Measurements from ENCODE around the gene LRRC74B.
A peak's percentile ranks its signal among the peaks of the same experiment; 100 is the strongest.

The LRRC74B gene

DNA sequence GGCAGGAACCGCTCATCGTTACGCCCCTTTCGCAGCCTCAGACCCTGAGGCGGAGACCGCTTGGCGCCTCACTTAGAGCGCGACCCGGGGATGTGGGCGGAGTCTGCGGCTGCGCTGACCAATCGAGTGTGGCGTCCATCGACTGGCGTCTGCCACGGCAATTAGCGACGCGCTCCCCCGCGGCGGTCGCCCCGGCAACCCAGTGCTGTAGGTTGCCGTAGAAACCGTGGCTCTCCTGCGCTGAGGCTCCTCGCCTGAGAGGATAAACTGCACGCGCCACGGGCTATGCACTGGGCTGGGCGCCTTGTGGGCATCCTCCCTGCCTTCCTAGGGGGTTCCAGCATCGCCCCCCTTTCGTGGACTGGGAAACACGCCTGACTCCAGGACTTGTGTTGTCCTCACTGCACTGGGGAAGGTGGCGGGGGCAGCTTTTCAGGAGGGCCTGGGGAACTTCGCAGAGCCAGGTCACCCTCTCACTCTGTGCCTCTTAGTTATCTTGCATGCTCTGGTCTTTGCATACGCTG, 31.5 kb upstream of the LRRC74B start:
- peak; percentile 97 for DNase-seq

DNA sequence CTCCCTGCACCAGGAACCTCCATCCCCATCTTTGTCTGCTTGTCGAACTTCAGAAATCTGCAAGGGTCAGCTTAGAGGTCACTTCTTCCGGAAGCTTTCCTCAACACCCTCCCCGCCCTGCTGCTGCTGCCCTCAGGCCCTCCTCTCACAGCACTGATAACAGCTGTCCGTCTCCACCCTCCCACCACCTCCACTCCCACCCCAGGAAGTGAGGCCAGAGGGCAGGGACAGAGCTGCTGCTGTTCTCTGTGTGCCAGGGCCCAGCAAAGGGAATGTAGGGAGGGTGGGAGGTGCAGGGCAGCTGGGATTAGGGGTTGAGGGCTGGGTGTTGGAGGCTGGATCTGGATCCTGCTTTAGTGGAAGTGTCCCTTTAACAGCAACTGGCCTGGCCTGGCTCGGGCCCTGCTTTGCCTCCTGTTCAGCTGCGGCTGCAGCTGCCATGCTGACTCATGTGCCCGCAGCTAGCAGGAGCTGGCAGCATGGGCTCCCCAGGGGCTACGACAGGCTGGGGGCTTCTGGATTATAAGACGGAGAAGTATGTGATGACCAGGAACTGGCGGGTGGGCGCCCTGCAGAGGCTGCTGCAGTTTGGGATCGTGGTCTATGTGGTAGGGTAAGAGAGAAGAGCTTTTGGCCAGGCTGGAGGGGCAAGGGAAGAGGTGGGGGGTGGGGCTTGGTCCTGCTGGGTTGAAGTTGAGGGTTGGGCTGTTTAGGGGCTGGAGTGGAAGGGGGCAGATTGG, 30.9 kb upstream of the LRRC74B start, which contains the start of gene P2RX6:
P2RX6 (plus strand) TSS at position 440 of the 740 bp plus-strand sequence; CDS start at position 450, 10 bp downstream.
- no peak for DNase-seq

DNA sequence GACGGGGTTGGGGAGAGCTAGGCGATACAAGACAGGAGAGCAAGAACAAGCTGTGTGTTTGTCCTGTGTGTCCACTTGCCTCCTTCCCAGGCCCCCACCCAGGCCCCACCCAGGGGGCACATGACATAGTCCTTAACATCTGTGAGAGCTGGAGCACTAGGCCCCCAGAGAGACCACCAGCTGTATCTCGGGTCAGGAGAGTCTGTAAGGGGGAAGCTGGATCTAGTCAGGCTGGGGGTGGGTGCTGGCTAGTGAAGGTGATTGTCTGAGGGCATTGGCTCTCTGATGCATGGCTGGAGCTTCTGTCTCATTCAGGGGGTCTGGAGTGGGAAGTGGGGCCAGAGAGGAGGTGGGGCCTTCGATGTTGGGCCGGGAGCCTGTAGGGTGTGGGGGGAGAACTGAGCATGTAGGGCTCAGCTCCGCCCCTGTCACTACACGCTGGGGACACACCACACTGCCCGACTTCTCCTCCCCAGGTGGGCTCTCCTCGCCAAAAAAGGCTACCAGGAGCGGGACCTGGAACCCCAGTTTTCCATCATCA, 30.2 kb upstream of the LRRC74B start:
- DNase-seq = no peak

DNA sequence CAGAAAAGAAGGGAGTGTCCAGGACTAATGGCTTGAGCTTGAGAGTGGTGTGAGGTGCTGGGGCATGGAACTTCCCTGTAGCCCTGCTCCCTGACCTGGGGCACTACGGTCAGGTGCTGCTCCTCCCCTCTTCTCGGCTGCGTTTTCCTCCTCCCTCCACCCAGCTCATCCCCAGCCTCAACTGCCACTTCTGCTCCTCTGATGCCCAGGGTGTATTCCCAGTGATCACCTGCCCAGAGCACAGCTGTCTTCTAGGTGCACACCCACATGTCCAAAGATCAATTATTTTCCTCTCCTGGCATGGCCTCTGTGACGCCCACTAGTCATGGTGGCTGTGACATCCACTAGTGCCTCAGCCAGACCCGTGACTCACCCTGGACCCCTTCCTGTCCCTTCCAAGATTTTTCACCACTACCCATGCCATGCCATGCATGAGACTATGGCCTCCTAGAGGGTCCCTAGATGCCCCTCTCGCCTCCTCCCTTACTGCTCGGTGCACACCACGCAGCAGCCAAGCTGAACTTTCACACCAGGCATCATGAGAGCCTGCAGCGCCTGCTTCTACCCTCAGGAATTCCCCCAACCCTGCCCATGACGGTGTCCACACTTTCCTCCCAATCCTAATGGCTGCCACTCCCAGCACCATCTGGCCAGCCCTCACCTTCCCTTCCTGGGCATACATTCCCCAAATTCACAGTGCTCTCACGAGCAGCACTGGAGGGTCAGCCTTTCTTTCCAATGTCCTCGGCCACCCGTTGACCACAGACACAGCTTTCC, 28.9 kb upstream of the LRRC74B start:
- no peak for DNase-seq

DNA sequence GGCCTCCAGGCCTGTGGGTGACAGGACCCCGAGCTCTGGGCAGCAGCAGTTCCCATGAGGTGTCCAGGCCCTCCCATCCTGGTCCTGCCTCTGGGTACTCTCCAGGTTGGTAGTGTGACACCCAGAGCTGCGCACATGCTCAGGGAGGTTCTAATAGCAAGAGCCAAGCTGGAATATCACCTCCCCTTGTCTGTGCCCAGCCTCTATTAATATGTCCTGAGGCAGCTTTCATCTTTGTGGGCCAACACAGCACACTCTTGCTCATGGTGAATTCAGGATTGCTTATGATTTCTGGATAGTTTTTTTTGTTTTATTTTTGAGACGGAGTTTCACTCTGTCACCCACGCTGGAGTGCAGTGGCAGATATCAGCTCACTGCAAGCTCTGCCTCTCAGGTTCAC, 27.4 kb upstream of the LRRC74B start:
- no peak for DNase-seq

DNA sequence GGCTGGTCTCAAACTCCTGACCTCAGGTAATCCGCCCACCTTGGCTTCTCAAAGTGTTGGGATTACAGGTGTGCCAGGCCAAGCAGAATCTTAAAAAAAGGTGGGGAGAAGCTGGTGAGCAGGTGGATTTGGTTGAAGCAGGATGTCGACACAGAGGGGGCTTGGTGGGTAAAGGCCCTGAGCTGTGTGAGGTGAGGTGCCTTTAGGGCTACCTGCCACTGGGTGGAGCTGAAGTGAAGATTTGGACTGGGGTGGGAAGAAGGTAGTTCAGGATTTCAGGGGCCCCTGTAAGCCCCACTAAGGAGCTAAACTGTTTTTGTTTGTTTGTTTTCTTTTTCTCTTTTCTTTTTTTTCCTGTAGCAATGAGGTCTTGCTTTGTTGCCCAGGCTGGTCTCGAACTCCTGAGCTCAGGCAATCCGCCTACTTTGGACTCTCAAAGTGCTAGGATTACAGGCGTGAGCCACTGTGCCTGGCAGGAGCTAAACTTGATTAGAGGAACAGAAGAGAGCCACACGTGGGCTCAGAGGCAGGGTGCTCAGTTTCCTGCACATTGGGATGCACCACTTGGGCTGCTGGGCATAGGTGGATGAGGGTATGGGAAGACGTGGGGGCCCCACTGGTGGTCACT, 24.8 kb upstream of the LRRC74B start:
- no peak for DNase-seq

DNA sequence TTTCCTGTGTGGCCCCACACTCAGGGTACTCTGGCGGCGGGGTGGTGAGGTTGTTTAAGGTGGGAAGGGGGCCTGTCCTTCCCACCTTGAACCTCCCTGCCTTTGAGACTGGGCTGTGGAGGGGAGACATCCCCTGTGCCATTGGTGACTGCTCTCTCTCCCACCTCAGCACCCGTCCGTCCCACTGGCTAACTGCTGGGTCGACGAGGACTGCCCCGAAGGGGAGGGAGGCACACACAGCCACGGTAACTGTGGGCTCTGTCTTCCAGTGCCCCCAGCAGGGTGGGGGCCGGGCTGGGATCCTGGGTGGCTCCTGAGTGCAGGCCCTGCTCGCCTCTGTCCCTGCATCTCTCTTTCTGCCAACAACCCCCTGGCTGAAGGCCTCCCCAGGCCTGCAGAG, 23.2 kb upstream of the LRRC74B start:
- no peak for DNase-seq

DNA sequence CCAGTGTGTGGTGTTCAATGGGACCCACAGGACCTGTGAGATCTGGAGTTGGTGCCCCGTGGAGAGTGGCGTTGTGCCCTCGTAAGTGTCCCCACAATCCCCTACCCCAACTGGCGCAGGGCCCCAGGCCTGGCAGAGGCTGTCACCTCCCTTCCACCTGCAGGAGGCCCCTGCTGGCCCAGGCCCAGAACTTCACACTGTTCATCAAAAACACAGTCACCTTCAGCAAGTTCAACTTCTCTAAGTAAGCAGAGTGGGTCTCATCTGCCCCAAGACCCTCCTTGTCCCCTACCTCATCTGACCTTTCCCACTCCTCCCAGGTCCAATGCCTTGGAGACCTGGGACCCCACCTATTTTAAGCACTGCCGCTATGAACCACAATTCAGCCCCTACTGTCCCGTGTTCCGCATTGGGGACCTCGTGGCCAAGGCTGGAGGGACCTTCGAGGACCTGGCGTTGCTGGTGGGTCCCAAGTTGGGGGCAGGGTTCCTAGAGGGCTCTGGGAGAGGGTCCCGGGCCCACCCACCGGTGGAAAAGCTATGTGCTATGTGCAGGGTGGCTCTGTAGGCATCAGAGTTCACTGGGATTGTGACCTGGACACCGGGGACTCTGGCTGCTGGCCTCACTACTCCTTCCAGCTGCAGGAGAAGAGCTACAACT, 22.7 kb upstream of the LRRC74B start:
- DNase-seq = no peak

DNA sequence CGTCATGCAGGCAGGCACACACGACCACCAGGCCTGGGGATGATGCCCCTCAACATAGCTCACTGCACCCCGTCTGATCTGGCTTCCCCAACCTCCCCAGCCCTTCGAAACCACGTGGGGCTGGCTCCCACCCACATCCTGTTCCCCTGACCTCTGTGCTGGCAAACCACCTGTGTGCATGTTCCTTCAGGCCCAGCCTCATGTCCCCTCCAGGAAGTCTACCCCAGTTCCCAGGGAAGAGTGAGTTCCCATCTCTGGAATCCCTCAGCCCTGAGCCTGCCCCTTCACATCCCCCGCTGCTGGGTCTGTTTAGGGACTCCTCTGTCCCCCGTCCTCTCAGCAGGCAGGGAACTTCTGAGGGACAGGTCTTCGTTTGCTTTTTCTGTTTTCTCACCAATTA, 20.5 kb upstream of the LRRC74B start:
- no peak for DNase-seq

DNA sequence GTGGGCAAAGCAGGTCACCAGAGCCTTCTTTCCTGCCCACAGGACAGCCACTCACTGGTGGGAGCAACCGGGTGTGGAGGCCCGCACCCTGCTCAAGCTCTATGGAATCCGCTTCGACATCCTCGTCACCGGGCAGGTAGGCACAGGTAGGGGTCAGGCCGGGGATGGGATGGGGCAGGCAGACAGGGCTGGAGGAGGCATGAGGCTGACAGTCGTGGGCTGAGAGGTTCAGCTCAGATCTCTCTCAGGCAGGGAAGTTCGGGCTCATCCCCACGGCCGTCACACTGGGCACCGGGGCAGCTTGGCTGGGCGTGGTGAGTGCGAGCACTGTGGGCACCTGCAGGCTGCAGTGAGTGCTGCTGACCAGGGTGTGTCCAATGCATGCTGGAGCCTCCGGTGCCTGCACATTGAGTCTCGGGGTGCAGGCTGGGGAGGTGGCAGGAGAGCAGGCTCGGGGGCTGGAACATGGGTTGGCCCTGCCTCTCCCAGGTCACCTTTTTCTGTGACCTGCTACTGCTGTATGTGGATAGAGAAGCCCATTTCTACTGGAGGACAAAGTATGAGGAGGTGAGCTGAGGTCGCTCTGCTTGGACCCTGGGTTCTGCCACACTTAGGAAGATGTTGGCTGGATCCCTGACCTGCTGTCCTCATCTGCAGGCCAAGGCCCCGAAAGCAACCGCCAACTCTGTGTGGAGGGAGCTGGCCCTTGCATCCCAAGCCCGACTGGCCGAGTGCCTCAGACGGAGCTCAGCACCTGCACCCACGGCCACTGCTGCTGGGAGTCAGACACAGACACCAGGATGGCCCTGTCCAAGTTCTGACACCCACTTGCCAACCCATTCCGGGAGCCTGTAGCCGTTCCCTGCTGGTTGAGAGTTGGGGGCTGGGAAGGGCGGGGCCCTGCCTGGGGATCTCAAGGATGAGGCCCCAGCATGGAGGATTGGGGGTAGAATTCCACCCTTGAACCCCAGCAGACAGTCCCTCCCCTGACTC, 19.7 kb upstream of the LRRC74B start:
- DNase-seq = no peak

DNA sequence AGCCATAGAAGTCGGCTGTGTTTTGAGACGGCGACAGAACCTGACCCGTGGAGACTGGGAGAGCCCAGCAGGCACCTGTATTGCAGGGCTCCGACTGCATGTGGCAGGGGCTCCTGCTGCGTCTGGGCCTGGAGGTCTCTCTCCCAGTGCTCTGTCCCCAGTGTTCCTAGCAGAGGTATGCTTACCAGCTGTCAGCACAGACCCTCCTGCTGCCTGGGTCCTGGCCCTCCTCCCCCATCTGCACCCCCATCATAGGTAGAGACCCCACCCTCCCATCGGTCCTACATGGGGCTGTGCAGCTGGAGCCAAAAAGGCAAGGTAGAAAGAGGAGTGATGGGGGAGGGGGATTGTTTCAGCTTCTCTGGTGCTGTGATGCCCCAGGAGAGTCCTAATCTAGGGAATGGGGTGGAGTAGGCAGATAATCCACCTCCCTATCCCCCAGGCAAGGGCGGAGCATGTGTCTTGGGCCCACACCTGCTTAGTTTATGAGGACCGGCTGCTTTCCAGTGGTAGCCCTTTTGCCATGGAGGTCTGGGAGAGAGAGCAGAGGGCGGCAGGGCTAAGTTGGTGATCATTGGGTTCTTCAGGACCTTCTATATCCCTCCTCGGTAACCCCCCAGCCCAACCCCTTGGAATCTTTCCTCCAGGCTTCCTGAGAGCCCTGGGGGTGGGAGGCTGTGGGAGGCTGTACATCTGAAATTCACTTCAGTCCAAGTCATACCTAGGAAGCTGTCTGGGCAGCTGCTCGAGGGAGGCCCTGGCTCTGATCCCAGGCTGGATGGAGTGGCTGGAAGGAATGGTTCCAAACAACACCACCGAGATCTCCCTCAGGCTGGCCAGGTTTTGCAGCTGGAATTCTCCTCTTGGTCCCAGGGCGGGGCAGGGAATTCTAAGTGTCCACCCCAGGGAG, 18.7 kb upstream of the LRRC74B start:
- DNase-seq = peak; percentile 65

DNA sequence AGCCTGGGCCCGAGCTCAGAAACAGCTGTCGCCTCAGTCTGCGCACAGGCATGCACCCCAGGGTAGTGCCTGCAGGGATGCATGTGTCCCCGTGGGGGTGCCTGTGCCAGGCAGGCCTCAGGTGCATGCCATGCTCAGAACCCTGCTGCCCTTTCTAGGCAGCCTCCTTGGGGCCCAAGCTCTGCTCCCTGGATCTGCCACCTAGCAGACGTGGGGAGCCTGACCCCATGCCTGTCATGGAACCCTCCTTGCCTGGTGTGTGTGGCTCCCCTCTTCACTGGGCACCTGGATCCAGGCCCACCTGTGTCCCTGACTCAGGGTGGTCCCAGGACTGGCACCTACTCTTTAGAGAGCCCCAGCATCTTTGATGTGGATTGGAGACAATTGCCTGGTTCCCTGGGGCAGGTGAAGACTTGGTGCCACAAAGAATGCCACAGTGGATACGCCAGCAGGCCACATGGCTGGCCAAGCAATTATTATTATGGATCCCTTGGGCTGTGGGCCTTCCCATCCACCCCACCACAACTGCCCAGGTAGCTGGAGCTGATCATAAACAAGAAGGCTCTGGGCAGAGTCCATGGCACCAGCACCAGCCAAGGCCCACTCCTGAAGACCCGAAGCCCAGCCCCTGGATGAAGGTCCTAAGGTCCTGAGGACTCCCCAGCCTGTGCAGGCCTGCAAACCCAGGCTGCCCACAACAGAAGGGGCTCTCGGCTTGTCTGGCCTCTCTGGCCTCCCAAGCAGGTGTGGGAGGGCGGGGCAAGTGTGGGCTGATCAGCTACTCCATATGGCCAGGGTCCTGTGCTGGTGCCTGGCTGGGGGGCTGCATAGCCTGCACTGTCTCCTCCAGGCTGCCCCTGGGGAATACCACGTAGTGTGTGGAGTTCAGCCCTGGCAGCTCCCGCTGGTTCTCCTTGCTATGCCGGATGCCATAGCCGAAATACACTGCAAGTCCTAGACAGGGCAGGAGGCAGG, 17.2 kb upstream of the LRRC74B start:
- DNase-seq = no peak

DNA sequence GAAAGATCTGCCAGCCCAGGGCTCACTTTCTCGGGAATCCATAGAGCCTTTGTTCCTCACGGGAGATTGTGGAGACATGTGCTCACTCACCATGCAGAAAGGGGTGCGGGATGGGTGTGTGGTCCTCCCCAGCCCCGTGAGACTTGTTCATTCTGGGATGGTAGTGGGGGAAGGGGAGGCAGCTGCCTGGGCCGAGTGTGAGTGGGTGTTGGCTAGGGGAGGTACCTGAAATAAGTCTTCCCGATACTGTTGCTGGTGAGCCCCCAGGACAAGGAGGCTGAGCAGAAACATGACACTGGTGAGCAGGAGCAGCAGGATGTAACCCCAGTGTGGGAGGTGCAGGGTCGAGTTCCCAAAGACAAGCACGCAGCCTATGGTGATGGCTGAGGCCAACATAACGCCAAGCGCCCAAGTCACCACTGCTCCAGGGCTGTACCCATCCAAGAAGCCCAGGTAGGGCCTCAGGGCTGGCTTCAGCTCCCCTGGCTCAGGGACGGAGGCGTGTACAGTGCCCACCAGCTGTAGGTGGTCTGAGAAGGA, 16.2 kb upstream of the LRRC74B start:
- no peak for DNase-seq

DNA sequence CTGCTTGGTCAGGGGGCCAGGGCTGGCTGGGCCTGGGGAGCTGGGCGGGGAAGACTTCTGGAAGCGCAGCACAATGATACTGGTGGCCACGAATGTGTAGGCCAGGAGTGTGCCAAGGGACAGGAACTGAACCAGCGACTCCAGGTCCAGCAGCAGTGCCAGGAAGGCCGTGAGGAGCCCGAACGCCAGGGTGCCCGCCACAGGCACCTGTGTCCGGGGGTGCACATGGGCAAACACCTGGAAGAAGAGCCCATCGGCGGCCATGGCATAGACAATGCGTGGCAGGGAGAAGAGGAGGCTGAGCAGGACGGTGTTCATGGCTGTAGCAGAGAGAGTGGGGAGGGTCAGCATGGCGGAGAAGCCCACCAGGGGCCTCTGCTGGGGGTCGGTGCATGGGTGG, 15.7 kb upstream of the LRRC74B start:
- DNase-seq = no peak

DNA sequence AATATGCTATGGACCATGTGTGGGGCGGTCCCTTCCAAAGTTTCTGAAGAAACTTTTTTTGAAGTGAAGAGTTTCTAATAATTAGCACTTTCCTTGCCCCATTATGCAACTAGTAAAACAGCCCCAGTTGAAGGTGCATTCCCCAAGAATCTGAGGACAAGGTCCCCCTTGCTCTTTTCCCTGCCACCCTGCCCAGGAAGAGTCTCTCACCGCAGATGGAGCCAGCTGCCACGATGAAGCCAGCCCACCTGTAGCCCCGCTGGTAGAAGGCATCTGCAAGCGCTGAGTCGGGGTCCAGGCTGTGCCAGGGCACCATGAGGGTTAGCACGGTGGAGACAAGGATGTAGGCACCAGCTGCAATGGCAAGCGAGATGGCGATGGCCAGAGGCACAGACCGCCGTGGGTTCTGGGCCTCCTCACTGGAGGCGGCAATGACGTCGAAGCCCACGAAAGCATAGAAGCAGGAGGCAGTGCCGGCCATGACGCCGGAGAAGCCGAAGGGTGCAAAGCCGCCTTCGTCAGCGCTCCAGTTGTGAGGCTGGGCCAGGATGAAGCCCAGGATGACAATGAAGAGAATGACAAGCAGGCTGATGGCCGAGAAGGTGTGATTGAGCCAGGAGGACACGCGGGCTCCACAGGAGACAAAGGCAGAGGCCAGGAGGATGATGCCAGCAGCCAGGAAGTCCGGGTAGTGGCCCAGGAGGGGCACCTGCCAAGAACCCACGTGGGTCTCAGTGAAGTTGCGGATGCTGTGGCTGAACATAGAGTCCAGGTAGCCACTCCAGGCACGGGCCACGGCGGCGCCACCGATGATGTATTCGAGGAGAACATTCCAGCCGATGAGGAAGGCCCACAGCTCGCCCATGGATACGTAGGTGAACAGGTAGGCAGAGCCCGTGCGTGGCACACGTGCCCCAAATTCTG, 14.9 kb upstream of the LRRC74B start:
- no peak for DNase-seq

DNA sequence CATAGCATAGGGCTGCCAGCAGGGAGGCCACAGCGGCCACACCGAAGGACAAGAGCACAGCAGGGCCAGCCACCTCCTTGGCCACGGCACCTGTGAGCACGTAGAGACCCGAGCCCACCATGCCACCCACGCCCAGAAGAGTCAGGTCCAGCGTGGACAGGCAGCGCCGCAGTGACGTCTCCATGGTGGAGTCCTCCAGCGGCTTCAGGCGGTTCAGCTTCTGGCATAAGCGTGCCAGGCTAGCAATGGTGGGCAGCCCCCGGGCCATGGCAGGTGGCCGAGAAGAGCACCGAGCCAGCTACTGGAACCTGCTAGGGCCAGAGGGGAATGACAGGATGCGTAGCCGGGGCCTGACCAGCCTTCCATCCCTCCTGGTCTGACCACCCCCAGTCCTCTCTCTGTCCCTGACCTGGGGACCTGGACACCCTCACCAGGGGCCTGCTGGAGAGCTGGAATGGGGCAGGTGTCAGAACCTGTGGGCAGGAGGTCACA, 14.2 kb upstream of the LRRC74B start:
- no peak for DNase-seq
